ENCODE data around the gene RBAK. TPM values are rescaled to one million over a fixed set of nuclear protein-coding genes. Genes with fewer than 3 reads are reported as not detected.
"Not testable (repeated sequence)": the region's sequence is repeated elsewhere in the genome, so short reads cannot be mapped to it uniquely, and the experiment has no call there.

RBAK gene
- total RNA-seq, 4 donors from 2014 or later: 10.4 to 21.5 (median 12.2) TPM

GRCh38 chr7:5041047-5041446 is 4.6 kb upstream of the RBAK start:
- TF ChIP-seq POLR2A (IDR thresholded peaks at IDR 0.05) (no peak), CTCF (IDR thresholded peaks at IDR 0.05) (no peak)
- 79 to 87% methylated on average over 4 to 5 of the region's 5 CpGs for WGBS, 2 donors

GRCh38 chr7:5043661-5044060 is 2.0 kb upstream of the RBAK start:
- 65 to 75% methylated on average over 2 of the region's 2 CpGs for WGBS, 2 donors
- no peak overlapping the region for H3K4me3 ChIP-seq (replicated peaks in 1 of 3)
- DNase-seq: no peak
- intact Hi-C loops (cut with DNase I): no loop called here
- no peak for TF ChIP-seq CTCF (IDR thresholded peaks at IDR 0.05)
- no peak for TF ChIP-seq POLR2A (IDR thresholded peaks at IDR 0.05)
- H3K4me1 ChIP-seq: peaks cover 3 to 4% of the 10 kb centered on the region in 2 donors
- H3K36me3 ChIP-seq: no peaks in the 10 kb centered on the region
- H3K27ac ChIP-seq: no peak overlapping the region
- H3K9me3 ChIP-seq: no peaks in the 10 kb centered on the region
- H3K27me3 ChIP-seq: no peaks in the 10 kb centered on the region

More at GRCh38 chr7:5041047-5041446, 4.6 kb upstream of the RBAK start:
- Histone ChIP-seq H3K27ac (no peak overlapping the region), H3K4me1 (no peaks in the 10 kb centered on the region), H3K9me3 (no peaks in the 10 kb centered on the region), H3K4me3 (replicated peaks in 1 of 3) (no peak overlapping the region), H3K27me3 (no peaks in the 10 kb centered on the region), H3K36me3 (no peaks in the 10 kb centered on the region)
- intact Hi-C loops (cut with DNase I): no loop called here
- no peak for DNase-seq

- intact Hi-C loops (cut with DNase I); DNase-seq; H3K9me3 ChIP-seq; H3K27me3 ChIP-seq; H3K4me1 ChIP-seq; H3K36me3 ChIP-seq: not testable (repeated sequence)
- Histone ChIP-seq H3K4me3 (replicated peaks in 1 of 3) (peak overlapping the region; percentile 38 to 94 (median 47)), H3K27ac (peak overlapping the region in 2 of 3 donors; percentile 74 to 81)
- 1% methylated on average over 17 to 20 of the region's 20 CpGs for WGBS, 2 donors
These were observed 705 bp downstream of the RBAK start for GRCh38 chr7:5046397-5046732.

GRCh38 chr7:5047127-5047526 is 1.5 kb downstream of the RBAK start:
- intact Hi-C loops (cut with DNase I); H3K4me1 ChIP-seq; H3K9me3 ChIP-seq; H3K36me3 ChIP-seq; H3K27me3 ChIP-seq; H3K27ac ChIP-seq; DNase-seq; H3K4me3 ChIP-seq (replicated peaks in 1 of 3): not testable (repeated sequence)
- 94 to 100% methylated on average over 2 of the region's 2 CpGs for WGBS, 2 donors

GRCh38 chr7:5050676-5051075 is 5.0 kb downstream of the RBAK start:
- WGBS, 2 donors: 94% methylated on average over 2 of the region's 2 CpGs
- H3K9me3 ChIP-seq: no peaks in the 10 kb centered on the region
- H3K27me3 ChIP-seq: no peaks in the 10 kb centered on the region
- H3K27ac ChIP-seq: no peak overlapping the region
- TF ChIP-seq CTCF (IDR thresholded peaks at IDR 0.05) (no peak), POLR2A (IDR thresholded peaks at IDR 0.05) (no peak)
- peaks cover 14 to 16% of the 10 kb centered on the region in 2 donors for H3K36me3 ChIP-seq
- DNase-seq: no peak
- H3K4me1 ChIP-seq: peaks cover 3 to 4% of the 10 kb centered on the region in 2 donors
- H3K4me3 ChIP-seq (replicated peaks in 1 of 3): no peak overlapping the region
- intact Hi-C loops (cut with DNase I): no loop called here

- H3K27ac ChIP-seq; intact Hi-C loops (cut with DNase I); H3K4me3 ChIP-seq (replicated peaks in 1 of 3); DNase-seq; H3K27me3 ChIP-seq; H3K9me3 ChIP-seq; H3K4me1 ChIP-seq: not testable (repeated sequence)
- peaks cover 14 to 18% of the 10 kb centered on the region in 2 donors for H3K36me3 ChIP-seq
These were observed 6.1 kb downstream of the RBAK start for GRCh38 chr7:5051731-5052130.

- 95 to 97% methylated on average over 1 of the region's 1 CpG for WGBS, 2 donors
- Histone ChIP-seq H3K36me3 (peaks cover 25 to 29% of the 10 kb centered on the region in 2 donors), H3K27ac (no peak overlapping the region), H3K9me3 (no peaks in the 10 kb centered on the region), H3K27me3 (no peaks in the 10 kb centered on the region), H3K4me1 (no peaks in the 10 kb centered on the region), H3K4me3 (replicated peaks in 1 of 3) (no peak overlapping the region)
- DNase-seq: no peak
- intact Hi-C loops (cut with DNase I): no loop called here
- no peak for TF ChIP-seq POLR2A (IDR thresholded peaks at IDR 0.05)
- TF ChIP-seq CTCF (IDR thresholded peaks at IDR 0.05): no peak
These were observed 7.5 kb downstream of the RBAK start for GRCh38 chr7:5053175-5053574.
